Measurements from ENCODE around the gene PGRMC1. TPM values are rescaled to one million over a fixed set of nuclear protein-coding genes. Genes with fewer than 3 reads are reported as not detected.

The PGRMC1 gene
- total and polyA plus RNA-seq, 9 of the 15 experiments (the other 6 are each of a cell fraction or from before 2014, with no cell fraction given): 27.4 to 115 (median 90.3) TPM

GRCh38 chrX:119235872-119236622 lies at the start of gene PGRMC1 (continued):
- TF ChIP-seq, protein P1, sequence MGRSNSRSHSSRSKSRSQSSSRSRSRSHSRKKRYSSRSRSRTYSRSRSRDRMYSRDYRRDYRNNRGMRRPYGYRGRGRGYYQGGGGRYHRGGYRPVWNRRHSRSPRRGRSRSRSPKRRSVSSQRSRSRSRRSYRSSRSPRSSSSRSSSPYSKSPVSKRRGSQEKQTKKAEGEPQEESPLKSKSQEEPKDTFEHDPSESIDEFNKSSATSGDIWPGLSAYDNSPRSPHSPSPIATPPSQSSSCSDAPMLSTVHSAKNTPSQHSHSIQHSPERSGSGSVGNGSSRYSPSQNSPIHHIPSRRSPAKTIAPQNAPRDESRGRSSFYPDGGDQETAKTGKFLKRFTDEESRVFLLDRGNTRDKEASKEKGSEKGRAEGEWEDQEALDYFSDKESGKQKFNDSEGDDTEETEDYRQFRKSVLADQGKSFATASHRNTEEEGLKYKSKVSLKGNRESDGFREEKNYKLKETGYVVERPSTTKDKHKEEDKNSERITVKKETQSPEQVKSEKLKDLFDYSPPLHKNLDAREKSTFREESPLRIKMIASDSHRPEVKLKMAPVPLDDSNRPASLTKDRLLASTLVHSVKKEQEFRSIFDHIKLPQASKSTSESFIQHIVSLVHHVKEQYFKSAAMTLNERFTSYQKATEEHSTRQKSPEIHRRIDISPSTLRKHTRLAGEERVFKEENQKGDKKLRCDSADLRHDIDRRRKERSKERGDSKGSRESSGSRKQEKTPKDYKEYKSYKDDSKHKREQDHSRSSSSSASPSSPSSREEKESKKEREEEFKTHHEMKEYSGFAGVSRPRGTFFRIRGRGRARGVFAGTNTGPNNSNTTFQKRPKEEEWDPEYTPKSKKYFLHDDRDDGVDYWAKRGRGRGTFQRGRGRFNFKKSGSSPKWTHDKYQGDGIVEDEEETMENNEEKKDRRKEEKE (IDR thresholded peaks at IDR 0.05; ENCODE audit: borderline replicate concordance in 1 of 2, control insufficient read depth in 1 of 2, low read depth in 2 of 2, low read length in 1 of 2): no peak
- TF ChIP-seq PCBP1 (IDR thresholded peaks at IDR 0.05; ENCODE audit: low read depth, low read length, poor library complexity, severe bottlenecking): peak; percentile 33
- no peak for TF ChIP-seq DMBX1 (CRISPR knock-in tag; IDR thresholded peaks at IDR 0.05; ENCODE audit: borderline replicate concordance)
- TF ChIP-seq ZNF644 (tag; IDR thresholded peaks at IDR 0.05; ENCODE audit: low read depth): no peak
- peak; percentile 38; the same call in 1 of the 2 replicates for TF ChIP-seq MYC (IDR thresholded peaks at IDR 0.05; ENCODE audit: low read depth, low read length)
- TF ChIP-seq MYC (CRISPR knock-in tag; IDR thresholded peaks at IDR 0.05; ENCODE audit: borderline replicate concordance, low read depth): no peak
- no peak for TF ChIP-seq TRIM28 (IDR thresholded peaks at IDR 0.05)
- no peak for TF ChIP-seq ILF3 (IDR thresholded peaks at IDR 0.05; ENCODE audit: borderline replicate concordance)
- TF ChIP-seq PHF20 (IDR thresholded peaks at IDR 0.05; ENCODE audit: partially characterized antibody): peak; percentile 14
- TF ChIP-seq MTA3 (IDR thresholded peaks at IDR 0.05; ENCODE audit: borderline replicate concordance): peak; percentile 66; the same call in 1 of the 2 replicates
- TF ChIP-seq POLR2AphosphoS5 (IDR thresholded peaks at IDR 0.05; ENCODE audit: control insufficient read depth, insufficient read depth, low read depth, low read length): peak; percentile 89
- TF ChIP-seq TBP (optimal IDR thresholded peaks at IDR 0.05; ENCODE audit: low read depth, low read length): peak; percentile 96
- 0 out of 2 replicates have a peak, but pooled peaks have one; percentile 31 for TF ChIP-seq ZBTB43 (CRISPR knock-in tag; IDR thresholded peaks at IDR 0.05)
- TF ChIP-seq ZNF174 (CRISPR knock-in tag; IDR thresholded peaks at IDR 0.05): no peak
- 0 out of 2 replicates have a peak, but pooled peaks have one; percentile 23 for TF ChIP-seq ARID4B (CRISPR knock-in tag; IDR thresholded peaks at IDR 0.05)
- no peak for TF ChIP-seq THRAP3 (IDR thresholded peaks at IDR 0.05; ENCODE audit: borderline replicate concordance)
- 0 out of 2 replicates have a peak, but pooled peaks have one; percentile 28 for TF ChIP-seq RNF2 (IDR thresholded peaks at IDR 0.05)

Data from K562 (cell line).